ENCODE data around the gene WFDC9.

The WFDC9 gene

GRCh38 chr20:45564760-45565276 lies 66.3 kb downstream of the WFDC9 start:
- TF ChIP-seq REST (IDR thresholded peaks at IDR 0.05; ENCODE audit: insufficient replicate concordance, low read depth) (no peak), CTCF (IDR thresholded peaks at IDR 0.05; ENCODE audit: insufficient read depth, low read length) (no peak), SPI1 (IDR thresholded peaks at IDR 0.05; ENCODE audit: borderline replicate concordance, low read depth) (no peak), GABPA (IDR thresholded peaks at IDR 0.05; ENCODE audit: low read depth) (no peak), POLR2AphosphoS5 (IDR thresholded peaks at IDR 0.05; ENCODE audit: low read depth) (no peak)
- Histone ChIP-seq H3K4me3 (replicated peaks; ENCODE audit: insufficient read depth, low read length) (no peak overlapping the region), H3K27me3 (ENCODE audit: insufficient read depth, poor library complexity, severe bottlenecking) (no peaks in the 10 kb centered on the region), H3K27ac (replicated peaks) (no peak overlapping the region)
- DNase-seq (ENCODE audit: low read depth in 1 of 2, low spot score in 1 of 2), result no peak
